UCSD-AML1 (cell line): ENCODE results near the gene DHX30.

Experiments
- DNase-seq: peaks from one replicate; lab custom pipeline; 2025; ENCODE audit not compliant: unreplicated experiment; lab: John Stamatoyannopoulos, UW

The DHX30 gene

GRCh38 chr3:47851888-47852603 lies 49.1 kb downstream of the DHX30 start:
- DNase-seq, result no peak

GRCh38 chr3:47852604-47853602 lies 50.0 kb downstream of the DHX30 start:
- no peak for DNase-seq

- DNase-seq, result no peak
Observed at GRCh38 chr3:47854267-47854666, 51.3 kb downstream of the DHX30 start.

GRCh38 chr3:47854720-47855455 lies 52.0 kb downstream of the DHX30 start:
- no peak for DNase-seq

- DNase-seq, result no peak
Observed at GRCh38 chr3:47855461-47856383, 52.8 kb downstream of the DHX30 start.

GRCh38 chr3:47856669-47857068 lies 53.7 kb downstream of the DHX30 start:
- no peak for DNase-seq

- no peak for DNase-seq
Observed at GRCh38 chr3:47857151-47857550, 54.2 kb downstream of the DHX30 start.

GRCh38 chr3:47859956-47860605 lies 57.1 kb downstream of the DHX30 start:
- no peak for DNase-seq

- DNase-seq, result no peak
Observed at GRCh38 chr3:47863391-47864128, 60.6 kb downstream of the DHX30 start.

GRCh38 chr3:47865192-47865591 lies 62.3 kb downstream of the DHX30 start:
- DNase-seq, result no peak

GRCh38 chr3:47867451-47868044 lies 64.6 kb downstream of the DHX30 start:
- no peak for DNase-seq

GRCh38 chr3:47868306-47868705 lies 65.4 kb downstream of the DHX30 start:
- no peak for DNase-seq

GRCh38 chr3:47870156-47870555 lies 67.2 kb downstream of the DHX30 start:
- DNase-seq, result no peak

GRCh38 chr3:47870702-47871260 lies 67.8 kb downstream of the DHX30 start:
- no peak for DNase-seq

GRCh38 chr3:47871389-47871788 lies 68.5 kb downstream of the DHX30 start:
- DNase-seq, result no peak

- DNase-seq, result no peak
Observed at GRCh38 chr3:47872916-47873315, 70.0 kb downstream of the DHX30 start.

GRCh38 chr3:47874438-47874837 lies 71.5 kb downstream of the DHX30 start:
- no peak for DNase-seq

GRCh38 chr3:47874913-47875312 lies 72.0 kb downstream of the DHX30 start:
- DNase-seq, result no peak
